IPS-NIHi7 (cell line): Measurements from ENCODE around the gene ANKS1B.
A peak's percentile ranks its signal among the peaks of the same experiment; 100 is the strongest.

Source experiments
- DNase-seq: peaks from one replicate; pipeline ENCODE4 v3.0.0; 2012; ENCODE audit warnings: mixed read lengths; ENCODE audit errors: extremely low spot score

Gene ANKS1B

DNA sequence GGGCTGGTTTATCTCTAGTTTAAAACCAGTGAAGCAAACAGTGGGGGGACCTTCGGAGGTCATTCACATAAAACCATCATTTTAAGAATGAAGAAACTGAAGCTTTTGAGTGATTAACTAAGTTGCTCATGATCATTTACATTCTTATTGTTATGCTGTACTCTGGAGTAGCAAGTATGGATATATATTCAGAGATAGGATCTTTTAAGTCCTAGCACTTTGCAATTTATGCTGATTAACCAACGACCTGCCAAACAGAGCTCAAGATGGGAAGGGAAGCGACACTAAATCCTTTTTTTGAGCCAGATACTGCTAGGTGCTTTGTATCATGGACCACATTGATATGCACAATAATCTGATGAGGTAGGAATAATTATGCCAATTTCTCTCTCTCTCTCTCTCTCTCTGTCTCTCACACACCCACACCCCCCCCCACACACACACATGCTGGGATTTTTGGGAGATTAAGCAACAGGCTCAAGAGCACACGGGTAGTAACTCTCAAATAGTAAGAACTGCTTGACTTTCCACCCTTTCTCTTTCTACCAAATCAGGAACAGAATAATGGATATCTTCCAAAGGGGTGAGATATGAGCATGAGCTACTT is 1036.3 kb downstream of the ANKS1B start:
- DNase-seq: no peak

- no peak for DNase-seq
Observed at GRCh38 chr12:98945864-98946263, 1038.9 kb downstream of the ANKS1B start.

DNA sequence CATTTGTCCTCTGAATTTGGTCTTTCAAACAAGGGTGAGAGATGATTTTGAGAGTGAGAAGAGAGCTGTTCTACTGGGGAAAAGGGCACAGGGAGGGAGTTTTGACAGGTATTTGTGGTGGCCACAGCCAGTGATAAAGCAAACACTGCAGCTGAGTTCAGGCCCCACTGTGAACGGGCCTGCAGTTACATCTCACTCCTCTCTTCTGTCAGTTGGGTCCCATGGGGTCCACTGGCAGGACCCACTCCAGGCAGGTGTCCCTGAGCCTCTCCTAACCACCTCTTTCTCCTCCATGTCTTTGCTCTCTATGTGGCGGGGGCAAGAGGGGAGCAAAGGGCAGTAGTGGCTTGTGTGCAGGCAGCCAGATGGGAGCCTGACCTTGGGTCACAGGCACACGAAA is 1044.8 kb downstream of the ANKS1B start:
- DNase-seq: no peak

- peak; percentile 45 for DNase-seq
Observed at GRCh38 chr12:98939350-98939749, 1045.4 kb downstream of the ANKS1B start.

GRCh38 chr12:98935847-98936246 is 1048.9 kb downstream of the ANKS1B start:
- DNase-seq: no peak

- no peak for DNase-seq
Observed at GRCh38 chr12:98922871-98923270, 1061.9 kb downstream of the ANKS1B start.

DNA sequence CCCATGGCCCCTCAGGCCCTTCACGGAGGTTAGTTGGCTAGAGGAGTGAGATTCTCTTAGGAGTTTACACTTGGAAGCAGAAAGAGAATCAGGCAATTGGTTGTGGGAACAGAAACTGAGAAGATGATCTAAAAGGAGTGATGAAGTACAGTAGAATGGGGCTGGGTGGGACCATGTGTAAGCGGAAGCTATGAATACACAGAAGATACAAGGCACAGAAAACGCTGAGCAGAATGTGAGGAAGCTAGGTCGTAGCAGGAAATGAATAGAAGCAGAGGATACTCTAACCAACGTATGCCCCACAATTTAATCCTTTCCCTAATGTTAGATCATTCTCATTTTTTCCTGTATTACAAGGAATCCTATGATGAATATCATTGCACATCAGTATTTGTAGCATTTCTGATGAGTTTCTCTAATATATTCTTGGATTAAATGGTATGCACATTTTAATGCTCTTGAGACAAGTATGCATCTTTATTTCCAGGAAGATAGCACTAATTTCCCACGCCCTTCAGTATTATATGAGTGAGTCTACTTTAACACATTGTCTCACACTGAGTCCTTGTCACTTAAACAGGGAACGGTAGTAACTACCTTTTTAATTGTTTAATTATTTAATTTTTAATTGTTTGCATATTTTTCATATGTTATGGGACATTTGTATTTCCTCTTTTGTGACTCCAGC is 1066.4 kb downstream of the ANKS1B start:
- no peak for DNase-seq

GRCh38 chr12:98916106-98916505 is 1068.6 kb downstream of the ANKS1B start:
- DNase-seq: no peak

DNA sequence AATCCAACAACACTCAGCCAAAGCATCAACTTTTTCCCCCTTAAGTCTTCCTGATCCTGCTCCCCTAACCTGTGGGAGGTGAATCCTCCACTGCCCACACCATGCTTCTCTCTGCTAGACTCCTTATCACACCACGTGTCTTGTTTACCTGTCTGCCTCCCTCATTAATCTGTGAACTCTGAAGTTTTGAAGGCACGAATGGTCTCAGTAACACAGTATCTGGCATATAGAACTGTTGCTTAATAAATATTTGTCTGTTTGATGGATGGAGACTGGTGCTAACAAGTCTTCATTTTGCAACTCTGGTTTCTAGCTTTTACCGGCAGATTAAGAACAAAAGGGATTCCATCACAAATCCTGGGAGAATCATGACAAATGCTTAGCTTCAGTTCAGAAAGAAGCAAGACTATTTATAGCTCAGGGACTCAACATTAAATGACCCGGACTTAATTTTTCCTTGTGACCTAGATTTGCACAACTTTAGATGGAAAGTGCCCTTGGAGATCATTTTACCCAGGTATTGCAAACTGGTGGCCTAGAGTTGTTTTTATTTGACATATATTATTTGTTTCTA is 1072.2 kb downstream of the ANKS1B start:
- no peak for DNase-seq

DNA sequence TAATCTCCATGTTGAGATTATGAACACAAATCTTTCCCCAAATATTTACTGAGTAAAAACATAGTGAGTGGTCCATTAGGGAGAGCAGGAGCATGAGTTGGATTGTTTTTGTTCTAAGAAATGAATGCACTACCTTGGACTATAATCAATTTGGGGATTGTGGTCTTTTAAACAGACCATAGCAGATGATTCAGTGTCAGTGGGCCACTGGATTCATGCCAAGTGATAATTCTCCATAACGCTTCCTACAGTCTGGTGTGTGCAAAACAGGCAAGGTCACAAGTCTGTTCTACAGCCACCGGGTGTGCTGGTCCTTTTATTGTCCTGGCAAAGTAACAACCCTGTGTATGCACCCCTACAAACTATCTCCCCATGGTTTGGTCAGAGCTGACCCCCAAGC is 1073.3 kb downstream of the ANKS1B start:
- no peak for DNase-seq

- DNase-seq: peak; percentile 80
Observed at GRCh38 chr12:98909746-98910145, 1075.0 kb downstream of the ANKS1B start.

DNA sequence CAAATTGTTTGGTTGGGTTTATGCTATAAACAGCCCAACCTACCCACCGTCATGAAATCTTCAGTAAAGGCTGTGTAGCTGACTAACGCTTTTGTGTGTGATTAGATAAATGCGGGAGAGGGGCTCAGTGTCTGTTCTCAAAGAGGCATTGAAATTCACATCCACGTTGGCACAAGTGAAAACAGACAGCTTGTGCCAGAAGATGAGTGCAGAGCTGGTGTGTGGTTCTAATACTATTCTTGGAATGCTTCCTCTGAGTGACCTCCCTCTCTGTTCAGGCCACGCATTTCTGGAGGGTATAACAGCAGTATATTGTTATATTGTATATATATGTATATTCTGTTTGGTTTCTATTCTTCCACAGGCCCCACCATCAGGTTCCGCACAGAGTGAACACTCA is 1075.9 kb downstream of the ANKS1B start:
- no peak for DNase-seq

DNA sequence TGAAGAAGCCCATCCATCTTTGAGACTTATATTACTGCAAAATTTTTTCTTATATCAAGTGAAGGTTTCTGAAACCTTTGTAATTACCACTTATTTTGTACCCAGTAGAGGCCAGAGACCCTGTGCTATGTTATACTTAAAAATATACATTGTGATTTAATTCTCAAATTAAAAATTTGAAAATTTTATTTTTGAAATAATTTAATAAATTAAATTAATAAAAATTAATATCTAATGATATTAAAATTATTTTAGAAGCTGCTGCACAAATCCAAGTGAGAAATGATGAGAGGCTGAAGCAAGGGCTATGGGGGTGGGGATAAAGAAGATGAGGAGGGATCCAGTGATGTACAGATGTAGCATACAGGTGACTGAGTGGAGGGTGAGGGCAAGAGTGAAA is 1080.9 kb downstream of the ANKS1B start:
- DNase-seq: no peak

- DNase-seq: no peak
Observed at GRCh38 chr12:98901189-98901588, 1083.5 kb downstream of the ANKS1B start.

GRCh38 chr12:98896938-98897337 is 1087.8 kb downstream of the ANKS1B start:
- DNase-seq: peak; percentile 42

DNA sequence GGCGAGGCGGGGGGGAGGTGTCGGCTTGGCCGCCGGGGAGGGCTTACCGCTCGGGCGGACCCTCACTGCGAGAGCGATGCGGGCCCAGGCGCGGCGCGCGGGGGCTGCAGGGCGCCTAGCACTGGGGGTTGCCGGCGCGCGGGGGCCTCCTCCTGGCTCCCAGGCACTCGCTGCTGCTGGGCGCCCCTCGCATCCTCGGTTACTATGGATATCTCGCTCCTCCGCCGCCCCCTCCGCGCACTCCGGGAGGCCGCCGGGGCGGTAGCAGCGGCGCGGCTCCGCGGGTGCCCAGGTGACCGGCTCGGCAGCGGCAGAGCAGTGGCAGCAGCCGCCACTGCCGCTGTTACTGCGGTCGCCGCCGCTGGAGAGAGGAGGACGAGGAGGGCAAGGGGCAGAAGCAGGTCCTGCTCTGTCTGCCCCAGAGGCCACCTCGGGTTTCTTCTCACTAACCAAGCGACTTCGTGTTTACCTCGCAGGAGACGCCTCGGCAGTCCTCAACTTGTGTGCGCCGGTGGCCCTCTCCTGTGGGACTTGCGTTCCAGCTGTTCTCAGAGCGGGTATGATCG is 1089.6 kb downstream of the ANKS1B start:
- DNase-seq: peak; percentile 59

- peak; percentile 52 for DNase-seq
Observed at GRCh38 chr12:98894412-98895085, 1090.2 kb downstream of the ANKS1B start.

DNA sequence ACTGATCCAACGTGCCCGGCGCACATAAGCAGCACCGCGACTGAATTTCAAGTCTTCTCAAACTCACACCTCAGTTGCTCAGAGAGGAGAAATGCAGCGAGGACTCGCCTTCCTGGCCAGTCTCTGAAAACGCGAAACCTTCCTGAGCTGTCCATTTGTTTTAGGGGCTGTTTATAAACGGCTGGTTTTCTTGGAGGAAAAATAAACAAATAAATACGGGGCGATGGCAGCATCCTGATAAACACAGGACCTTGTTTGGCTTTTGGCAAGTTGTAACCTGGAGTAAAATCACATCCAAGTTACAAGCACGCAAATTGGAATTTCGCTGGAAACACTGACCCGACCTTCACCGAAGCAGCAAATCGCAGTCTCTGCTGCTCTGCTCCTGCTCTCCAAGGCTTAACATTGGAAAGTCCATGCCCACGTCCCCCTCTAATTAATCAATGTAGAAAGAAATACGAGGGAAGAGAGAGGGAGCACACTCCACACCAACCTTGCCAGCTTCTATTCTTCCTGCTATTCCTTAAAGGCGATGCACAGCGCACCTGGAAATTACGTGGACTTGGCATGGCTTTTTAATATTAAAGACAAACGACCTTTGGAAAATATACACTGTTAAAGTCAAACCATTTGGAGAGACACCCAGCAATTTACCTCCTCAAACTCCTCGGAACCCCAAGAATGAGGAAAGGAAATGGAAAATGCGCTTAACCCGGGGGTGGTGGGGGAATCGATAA is 1090.9 kb downstream of the ANKS1B start:
- no peak for DNase-seq

GRCh38 chr12:98893126-98893674 is 1091.5 kb downstream of the ANKS1B start:
- no peak for DNase-seq

DNA sequence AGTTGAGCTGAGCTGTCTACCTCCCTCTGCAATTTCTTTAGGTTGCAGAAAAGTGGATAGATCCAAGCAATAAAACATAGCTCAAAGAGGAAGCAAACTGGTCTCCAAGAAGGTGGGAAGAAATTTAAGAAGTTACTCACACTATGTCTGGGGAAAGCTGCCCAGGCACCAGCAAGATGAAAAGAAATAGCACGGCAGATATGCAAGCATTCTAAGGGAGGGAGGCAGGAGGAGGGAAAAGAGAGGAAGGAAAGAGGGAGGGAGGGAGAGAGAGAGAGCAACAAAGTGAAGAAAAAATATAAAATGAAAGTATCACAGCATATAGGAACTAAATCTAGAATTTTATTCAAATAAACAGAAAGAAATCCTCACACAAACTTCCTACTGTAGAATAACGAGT is 1099.0 kb downstream of the ANKS1B start:
- DNase-seq: no peak

GRCh38 chr12:98883231-98883630 is 1101.5 kb downstream of the ANKS1B start:
- no peak for DNase-seq
